ENCODE measurements around the gene CYP2E1. TPM values are rescaled to one million over a fixed set of nuclear protein-coding genes. Genes with fewer than 3 reads are reported as not detected.

CYP2E1 gene
- total RNA-seq, 4 donors from 2014 or later: 0.31 to 2.3 (median 1.3) TPM

DNA sequence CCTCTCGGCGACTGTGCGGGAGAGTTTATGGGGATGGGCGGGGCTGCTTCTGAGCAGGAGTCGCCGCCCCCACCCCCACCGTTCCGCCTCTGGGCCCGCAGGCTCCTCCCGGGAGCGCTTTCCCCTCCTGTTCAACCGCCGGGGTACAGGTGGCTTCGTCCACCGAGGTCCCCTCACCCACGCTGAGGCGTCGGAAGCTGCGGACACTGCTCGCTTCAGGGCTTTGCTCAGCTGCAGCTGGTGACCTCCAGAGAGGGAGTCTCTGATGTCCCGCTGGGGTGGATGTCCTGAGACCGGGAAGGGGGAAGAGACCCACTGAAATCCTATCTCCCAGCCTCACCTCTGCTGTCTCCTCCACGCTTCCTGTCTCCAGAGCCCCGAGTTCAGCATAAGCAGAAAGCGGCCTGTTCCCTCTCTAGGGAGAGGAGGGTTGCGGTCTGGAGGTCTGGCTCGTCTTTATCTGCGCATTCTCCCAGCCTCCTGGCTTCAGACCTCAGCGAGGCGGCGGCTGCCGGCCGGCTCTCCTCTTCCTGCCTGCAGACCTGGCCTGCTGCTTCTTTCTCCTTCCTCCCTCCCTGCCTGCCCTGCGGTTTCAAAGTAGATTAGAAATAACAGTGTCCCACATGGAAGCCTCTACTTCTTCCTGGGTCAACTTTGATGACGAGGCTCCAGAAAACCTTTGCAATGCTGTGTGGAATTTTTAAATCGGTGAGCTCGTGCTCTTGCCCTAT is 1.8 kb downstream of the CYP2E1 start:
- TF ChIP-seq CTCF (IDR thresholded peaks at IDR 0.05): no peak
- DNase-seq (ENCODE audit: low spot score) (no peak), ATAC-seq (ENCODE audit: low FRiP score) (no peak)

- DNase-seq (ENCODE audit: low spot score) (no peak), ATAC-seq (ENCODE audit: low FRiP score) (no peak)
- TF ChIP-seq CTCF (IDR thresholded peaks at IDR 0.05): no peak
Measured at GRCh38 chr10:133529576-133529946, 2.4 kb downstream of the CYP2E1 start.

GRCh38 chr10:133530506-133530905 is 3.3 kb downstream of the CYP2E1 start:
- DNase-seq (ENCODE audit: low spot score) (no peak), ATAC-seq (ENCODE audit: low FRiP score) (no peak)
- no peak for TF ChIP-seq CTCF (IDR thresholded peaks at IDR 0.05)

GRCh38 chr10:133532871-133533270 is 5.7 kb downstream of the CYP2E1 start:
- DNase-seq (ENCODE audit: low spot score) (no peak), ATAC-seq (ENCODE audit: low FRiP score) (no peak)

GRCh38 chr10:133534417-133534816 is 7.3 kb downstream of the CYP2E1 start:
- ATAC-seq (ENCODE audit: low FRiP score): no peak
- DNase-seq (ENCODE audit: low spot score): no peak
- no peak for TF ChIP-seq CTCF (IDR thresholded peaks at IDR 0.05)

More at GRCh38 chr10:133532871-133533270, 5.7 kb downstream of the CYP2E1 start:
- no peak for TF ChIP-seq CTCF (IDR thresholded peaks at IDR 0.05)

- ATAC-seq (ENCODE audit: low FRiP score): no peak
- TF ChIP-seq CTCF (IDR thresholded peaks at IDR 0.05): no peak
Measured at GRCh38 chr10:133536198-133536597, 9.0 kb downstream of the CYP2E1 start.

More at GRCh38 chr10:133536198-133536597, 9.0 kb downstream of the CYP2E1 start:
- DNase-seq (ENCODE audit: low spot score): no peak

Measured in omental fat pad (tissue), 4 donors.